OCI-LY1 (cell line): ENCODE data around the gene SMCO3.

Experiments
- H2AFZ ChIP-seq: fragments of 200-600 bp; sonication (generic), shearing (Covaris generic); 2 replicates; pipeline ENCODE4 v1.6.0; 2014; ENCODE audit warnings: antibody characterized with exemption, mild to moderate bottlenecking, low read length
- H3F3A ChIP-seq: fragments of 200-600 bp; sonication (generic), shearing (Covaris generic); 2 replicates; pipeline ENCODE4 v1.6.0; 2014; ENCODE audit warnings: mild to moderate bottlenecking, antibody characterized with exemption, low read length, moderate library complexity; ENCODE audit not compliant: insufficient read depth
- H3K27ac ChIP-seq: fragments of 200-600 bp; sonication (generic); 2 replicates; pipeline ENCODE4 v1.5.1; 2014; ENCODE audit warnings: low read length, mixed run types, mild to moderate bottlenecking, low read depth; ENCODE audit not compliant: poor library complexity, severe bottlenecking
- H3K27me3 ChIP-seq: fragments of 200-600 bp; sonication (generic); 2 replicates; pipeline ENCODE4 v1.6.0; 2014; ENCODE audit warnings: antibody characterized with exemption, mild to moderate bottlenecking, low read length, moderate library complexity; ENCODE audit not compliant: insufficient read depth
- H3K36me3 ChIP-seq: fragments of 200-600 bp; sonication (generic); 2 replicates; pipeline ENCODE4 v1.6.1; 2014; ENCODE audit warnings: mild to moderate bottlenecking, antibody characterized with exemption, low read length, moderate library complexity, mixed read lengths; ENCODE audit not compliant: insufficient read depth
- H3K4me1 ChIP-seq: fragments of 200-600 bp; sonication (generic); 2 replicates; pipeline ENCODE4 v1.5.1; 2014; ENCODE audit warnings: mild to moderate bottlenecking, low read length, moderate library complexity; ENCODE audit not compliant: insufficient read depth, severe bottlenecking
- H3K4me2 ChIP-seq: fragments of 200-600 bp; sonication (generic), shearing (Covaris generic); 2 replicates; pipeline ENCODE4 v1.6.1; 2014; ENCODE audit warnings: low read length
- H3K4me3 ChIP-seq: fragments of 200-600 bp; sonication (generic); 2 replicates; pipeline ENCODE4 v1.5.1; 2014; ENCODE audit warnings: low read length, low read depth, mild to moderate bottlenecking, mixed read lengths; ENCODE audit not compliant: poor library complexity, severe bottlenecking
- H3K79me2 ChIP-seq: fragments of 200-600 bp; shearing (Covaris generic); 2 replicates; pipeline ENCODE4 v1.6.1; 2016; ENCODE audit warnings: mixed run types, low read length, mixed read lengths; ENCODE audit not compliant: insufficient read depth
- H3K9ac ChIP-seq: fragments of 200-600 bp; sonication (generic), shearing (Covaris generic); 2 replicates; pipeline ENCODE4 v1.6.1; 2014; ENCODE audit warnings: mild to moderate bottlenecking, low read length, mixed read lengths
- H3K9me2 ChIP-seq: fragments of 200-600 bp; sonication (generic), shearing (Covaris generic); 2 replicates; pipeline ENCODE4 v1.6.1; 2014; ENCODE audit warnings: low read depth, mild to moderate bottlenecking, low read length, mixed read lengths
- H3K9me3 ChIP-seq: fragments of 200-600 bp; shearing (Covaris generic); 2 replicates; pipeline ENCODE4 v1.6.1; 2014; ENCODE audit warnings: low read length, mixed read lengths
- H4K20me1 ChIP-seq: fragments of 200-600 bp; sonication (generic), shearing (Covaris generic); 2 replicates; pipeline ENCODE4 v1.6.0; 2016; ENCODE audit warnings: mild to moderate bottlenecking, low read length; ENCODE audit not compliant: insufficient read depth
- CTCF ChIP-seq: fragments of 200-600 bp; sonication (generic), shearing (Covaris generic); IDR thresholded peaks from 2 replicates; pipeline ENCODE4 v1.5.1; 2017; ENCODE audit warnings: mild to moderate bottlenecking, antibody characterized with exemption, low read length, moderate library complexity, mixed read lengths
- EZH2 ChIP-seq: fragments of 200-600 bp; sonication (generic), shearing (Covaris generic); IDR thresholded peaks from 2 replicates; pipeline ENCODE4 v1.8.0; 2017; ENCODE audit warnings: borderline replicate concordance, mixed run types, mild to moderate bottlenecking, antibody characterized with exemption, low read length, moderate library complexity, mixed read lengths

The SMCO3 gene

GRCh38 chr12:14854586-14855183 lies 40.7 kb upstream of the SMCO3 start:
- Histone ChIP-seq H3K36me3 (no peaks in the 10 kb centered on the region; the same call in 1 of the 2 replicates), H3F3A (no peaks in the 10 kb centered on the region), H3K27ac (peak overlapping the region; percentile 68), H3K9me2 (no peaks in the 10 kb centered on the region), H2AFZ (peak overlapping the region; percentile 93; the same call in 1 of the 2 replicates), H3K4me2 (peak overlapping the region; percentile 63), H3K27me3 (no peaks in the 10 kb centered on the region), H3K9me3 (no peaks in the 10 kb centered on the region), H4K20me1 (no peaks in the 10 kb centered on the region), H3K4me3 (peak overlapping the region; percentile 29), H3K4me1 (peaks cover 34% of the 10 kb centered on the region), H3K79me2 (no peaks in the 10 kb centered on the region), H3K9ac (peak overlapping the region; percentile 16; the same call in 1 of the 2 replicates)
- TF ChIP-seq CTCF (no peak), EZH2 (no peak)

DNA sequence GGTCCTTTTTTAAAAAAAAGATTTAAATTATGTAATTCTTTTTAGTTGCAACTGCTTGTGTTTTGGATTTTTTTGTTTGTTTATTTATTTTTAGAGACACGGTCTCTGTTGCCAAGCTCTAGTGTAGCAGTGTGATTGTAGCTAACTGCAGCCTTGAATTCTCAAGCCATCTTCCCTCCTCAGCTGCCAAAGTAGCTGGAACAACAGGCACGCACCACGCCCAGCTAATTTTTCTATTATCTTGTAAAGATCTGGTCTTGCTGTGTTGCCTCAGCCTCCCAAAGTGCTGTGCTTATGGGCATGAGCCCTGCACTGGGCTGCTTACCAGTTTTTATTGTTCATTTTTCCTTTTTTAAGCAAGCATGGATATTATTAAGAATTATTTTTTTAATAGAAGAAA lies 40.0 kb upstream of the SMCO3 start:
- TF ChIP-seq EZH2 (no peak), CTCF (no peak)
- no peak overlapping the region for H3K4me3 ChIP-seq
- H3K79me2 ChIP-seq = no peaks in the 10 kb centered on the region
- H4K20me1 ChIP-seq = no peaks in the 10 kb centered on the region
- H3K4me1 ChIP-seq = peaks cover 34% of the 10 kb centered on the region
- no peaks in the 10 kb centered on the region for H3K9me2 ChIP-seq
- peak overlapping the region; percentile 68 for H3K27ac ChIP-seq
- no peaks in the 10 kb centered on the region for H3F3A ChIP-seq
- H3K27me3 ChIP-seq = no peaks in the 10 kb centered on the region
- no peak overlapping the region for H3K4me2 ChIP-seq
- H3K9ac ChIP-seq = no peak overlapping the region
- no peaks in the 10 kb centered on the region for H3K9me3 ChIP-seq
- H3K36me3 ChIP-seq = no peaks in the 10 kb centered on the region; the same call in 1 of the 2 replicates
- no peak overlapping the region for H2AFZ ChIP-seq

DNA sequence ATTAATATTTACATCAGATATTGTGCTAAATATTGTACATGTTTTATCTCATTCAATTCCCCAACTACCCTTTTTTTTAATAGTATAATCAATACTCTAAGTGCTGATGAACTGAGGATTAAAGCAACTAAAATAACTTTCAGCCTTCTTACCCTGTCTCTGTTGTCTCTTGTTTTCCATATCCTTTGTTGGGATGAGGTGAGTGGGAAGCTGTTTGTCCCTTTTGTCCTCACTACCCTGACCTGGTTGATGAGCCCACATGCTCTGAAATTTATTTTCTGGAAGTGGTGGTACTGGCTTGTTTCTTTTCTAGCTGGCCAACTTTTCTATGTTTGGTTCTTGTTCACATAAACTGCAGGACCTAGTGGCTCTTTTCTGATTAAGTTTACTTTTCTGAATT lies 38.9 kb upstream of the SMCO3 start:
- H3K27ac ChIP-seq = peak overlapping the region; percentile 33
- no peak overlapping the region for H3K4me3 ChIP-seq
- H3K36me3 ChIP-seq = no peaks in the 10 kb centered on the region; the same call in 1 of the 2 replicates
- TF ChIP-seq EZH2 = no peak
- TF ChIP-seq CTCF = no peak
- peaks cover 34% of the 10 kb centered on the region for H3K4me1 ChIP-seq
- H3K9me2 ChIP-seq = no peaks in the 10 kb centered on the region
- no peaks in the 10 kb centered on the region for H3F3A ChIP-seq
- no peaks in the 10 kb centered on the region for H3K9me3 ChIP-seq
- no peaks in the 10 kb centered on the region for H3K79me2 ChIP-seq
- H3K27me3 ChIP-seq = no peaks in the 10 kb centered on the region
- no peak overlapping the region for H3K9ac ChIP-seq
- H4K20me1 ChIP-seq = no peaks in the 10 kb centered on the region
- no peak overlapping the region for H3K4me2 ChIP-seq
- H2AFZ ChIP-seq = no peak overlapping the region
